ENCODE measurements around the gene KLC1.

GRCh38 chr14:103581206-103581605 lies 47.8 kb upstream of the KLC1 start:
- TF ChIP-seq POLR2AphosphoS5 (IDR thresholded peaks at IDR 0.05) (no peak), CTCF (IDR thresholded peaks at IDR 0.05) (no peak), POLR2A (IDR thresholded peaks at IDR 0.05) (no peak), EP300 (IDR thresholded peaks at IDR 0.05; ENCODE audit: low read depth) (no peak)

Data from transverse colon (tissue), 4 donors.